Measurements from ENCODE around the gene CLRN2.
"Not testable (repeated sequence)": the region's sequence is repeated elsewhere in the genome, so short reads cannot be mapped to it uniquely, and the experiment has no call there.

Gene CLRN2

GRCh38 chr4:17526695-17527477 is 11.9 kb downstream of the CLRN2 start:
- TF ChIP-seq CTCF (IDR thresholded peaks at IDR 0.05; ENCODE audit: borderline replicate concordance, insufficient read depth, low read depth, low read length): no peak
- H3K4me3 ChIP-seq (ENCODE audit: low read depth, low read length): no peak overlapping the region

- TF ChIP-seq CTCF (IDR thresholded peaks at IDR 0.05; ENCODE audit: borderline replicate concordance, insufficient read depth, low read depth, low read length): no peak
- no peak overlapping the region for H3K4me3 ChIP-seq (ENCODE audit: low read depth, low read length)
Measured at GRCh38 chr4:17528551-17529165, 13.7 kb downstream of the CLRN2 start.

- no peak overlapping the region for H3K4me3 ChIP-seq (ENCODE audit: low read depth, low read length)
- TF ChIP-seq CTCF (IDR thresholded peaks at IDR 0.05; ENCODE audit: borderline replicate concordance, insufficient read depth, low read depth, low read length): no peak
Measured at GRCh38 chr4:17531538-17532285, 16.7 kb downstream of the CLRN2 start.

- H3K4me3 ChIP-seq (ENCODE audit: low read depth, low read length): no peak overlapping the region
- TF ChIP-seq CTCF (IDR thresholded peaks at IDR 0.05; ENCODE audit: borderline replicate concordance, insufficient read depth, low read depth, low read length): no peak
Measured at GRCh38 chr4:17534705-17535104, 19.7 kb downstream of the CLRN2 start.

GRCh38 chr4:17535242-17535641 is 20.3 kb downstream of the CLRN2 start:
- no peak for TF ChIP-seq CTCF (IDR thresholded peaks at IDR 0.05; ENCODE audit: borderline replicate concordance, insufficient read depth, low read depth, low read length)
- H3K4me3 ChIP-seq (ENCODE audit: low read depth, low read length): no peak overlapping the region

GRCh38 chr4:17535906-17536305 is 20.9 kb downstream of the CLRN2 start:
- H3K4me3 ChIP-seq (ENCODE audit: low read depth, low read length): no peak overlapping the region
- no peak for TF ChIP-seq CTCF (IDR thresholded peaks at IDR 0.05; ENCODE audit: borderline replicate concordance, insufficient read depth, low read depth, low read length)

GRCh38 chr4:17537060-17537459 is 22.1 kb downstream of the CLRN2 start:
- H3K4me3 ChIP-seq (ENCODE audit: low read depth, low read length): not testable (repeated sequence)

All from GM12875 (cell line).